NCI-H774 (cell line): Measurements from ENCODE around the gene PRR33.
"Not testable (repeated sequence)": the region's sequence is repeated elsewhere in the genome, so short reads cannot be mapped to it uniquely, and the experiment has no call there.

ENCODE experiments used
- DNase-seq: peaks from one replicate; lab custom pipeline; 2025; lab: John Stamatoyannopoulos, UW

The PRR33 gene

DNA sequence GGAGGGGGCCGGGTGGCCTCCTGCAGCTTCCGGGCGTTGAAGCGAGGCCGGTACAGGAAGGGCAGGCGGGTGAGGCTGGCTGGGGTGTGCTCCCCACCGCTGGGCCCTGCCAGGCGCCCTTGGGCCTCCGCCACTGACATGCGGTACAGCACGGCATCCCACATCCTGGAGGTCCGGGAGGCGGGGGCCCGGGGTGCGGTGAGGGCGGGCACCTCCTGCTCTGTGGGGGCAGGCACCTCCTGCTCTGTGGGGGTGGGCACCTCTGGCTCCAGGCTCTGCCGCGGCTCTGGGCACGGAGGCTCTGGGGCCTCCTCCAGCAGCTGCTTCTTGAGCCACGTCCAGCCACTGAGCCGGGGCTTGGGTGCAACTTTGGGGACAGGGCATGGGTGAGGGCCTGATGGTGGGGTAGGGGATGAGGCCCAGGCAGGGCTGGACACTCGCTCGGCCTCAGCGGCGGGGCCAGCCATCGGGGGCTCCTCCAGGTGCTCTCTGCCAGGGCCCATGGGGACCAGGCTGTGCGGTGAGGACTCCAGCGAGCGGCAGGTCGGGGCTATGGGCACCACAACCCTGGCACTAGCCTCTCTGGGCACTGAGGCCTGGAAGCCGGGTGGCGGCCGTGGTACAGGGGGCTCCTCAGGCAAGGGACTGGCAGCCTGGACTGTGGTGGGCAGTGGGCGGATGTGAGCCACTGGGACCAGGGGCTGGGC is 2.3 kb downstream of the PRR33 start:
- no peak for DNase-seq

DNA sequence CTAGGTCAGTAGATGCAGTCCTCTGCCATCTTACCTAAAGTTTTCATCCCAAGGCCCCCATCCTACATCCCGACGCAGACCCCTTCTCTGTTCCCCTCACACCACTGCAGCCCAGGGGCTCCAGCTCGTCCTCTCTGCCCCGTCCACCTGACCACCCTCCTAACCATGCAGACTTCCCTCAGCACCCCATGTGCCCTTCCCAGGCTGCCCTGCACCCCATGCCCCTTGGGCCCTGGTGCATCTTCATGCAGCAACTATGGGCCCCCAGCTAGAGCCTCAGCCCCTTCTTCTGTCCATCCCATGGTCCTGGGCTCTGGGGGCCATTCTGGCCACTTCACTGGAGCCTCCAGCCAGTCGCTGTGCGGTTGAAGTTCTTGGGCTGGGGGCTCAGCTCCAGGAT is 2.9 kb downstream of the PRR33 start:
- DNase-seq, result no peak

- no peak for DNase-seq
Observed at GRCh38 chr11:1888347-1888753, 3.3 kb downstream of the PRR33 start.

DNA sequence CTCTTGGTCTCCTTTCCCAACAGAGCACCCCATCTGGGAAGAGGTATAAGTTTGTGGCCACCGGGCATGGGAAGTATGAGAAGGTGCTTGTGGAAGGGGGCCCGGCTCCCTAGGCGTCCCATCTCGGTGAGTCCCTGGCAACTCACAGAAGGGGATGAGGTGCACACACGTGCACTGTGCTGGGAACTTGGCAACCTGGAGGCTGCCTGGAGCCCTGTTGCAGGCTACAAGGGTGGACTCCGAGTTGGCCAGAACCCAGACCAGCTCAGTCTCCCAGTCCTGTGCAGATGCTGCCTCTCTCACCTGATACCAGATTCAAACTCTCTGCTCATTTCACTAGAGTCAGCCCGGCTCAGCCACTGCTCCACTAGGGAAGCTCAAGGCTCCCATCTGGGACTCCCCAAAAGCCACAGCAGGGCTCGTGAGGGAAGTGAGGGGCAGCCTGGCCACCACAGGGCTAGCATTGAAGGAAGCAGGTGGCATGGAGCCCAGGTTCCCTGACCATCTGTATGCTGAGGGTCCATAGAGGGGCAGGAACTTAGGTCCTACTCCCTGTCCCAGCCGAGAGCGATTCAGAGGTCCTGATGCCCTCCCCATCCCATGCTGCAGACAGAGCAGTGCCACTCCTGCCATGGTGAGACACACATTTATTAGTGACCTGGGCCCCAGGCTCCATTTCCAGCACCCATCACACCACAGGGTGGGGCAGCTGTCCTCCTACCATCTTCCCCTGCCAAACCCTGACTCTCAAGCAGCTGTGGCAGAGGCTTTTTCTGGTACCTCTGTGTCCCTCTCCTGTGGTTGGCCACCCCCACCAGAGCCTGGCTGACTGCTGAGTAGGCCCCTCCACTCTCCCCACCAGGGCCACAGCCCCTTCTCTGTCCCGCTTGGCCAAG is 4.0 kb downstream of the PRR33 start:
- no peak for DNase-seq

- not testable (repeated sequence) for DNase-seq
Observed at GRCh38 chr11:1886551-1886950, 5.1 kb downstream of the PRR33 start.

- no peak for DNase-seq
Observed at GRCh38 chr11:1884303-1884700, 7.4 kb downstream of the PRR33 start.

DNA sequence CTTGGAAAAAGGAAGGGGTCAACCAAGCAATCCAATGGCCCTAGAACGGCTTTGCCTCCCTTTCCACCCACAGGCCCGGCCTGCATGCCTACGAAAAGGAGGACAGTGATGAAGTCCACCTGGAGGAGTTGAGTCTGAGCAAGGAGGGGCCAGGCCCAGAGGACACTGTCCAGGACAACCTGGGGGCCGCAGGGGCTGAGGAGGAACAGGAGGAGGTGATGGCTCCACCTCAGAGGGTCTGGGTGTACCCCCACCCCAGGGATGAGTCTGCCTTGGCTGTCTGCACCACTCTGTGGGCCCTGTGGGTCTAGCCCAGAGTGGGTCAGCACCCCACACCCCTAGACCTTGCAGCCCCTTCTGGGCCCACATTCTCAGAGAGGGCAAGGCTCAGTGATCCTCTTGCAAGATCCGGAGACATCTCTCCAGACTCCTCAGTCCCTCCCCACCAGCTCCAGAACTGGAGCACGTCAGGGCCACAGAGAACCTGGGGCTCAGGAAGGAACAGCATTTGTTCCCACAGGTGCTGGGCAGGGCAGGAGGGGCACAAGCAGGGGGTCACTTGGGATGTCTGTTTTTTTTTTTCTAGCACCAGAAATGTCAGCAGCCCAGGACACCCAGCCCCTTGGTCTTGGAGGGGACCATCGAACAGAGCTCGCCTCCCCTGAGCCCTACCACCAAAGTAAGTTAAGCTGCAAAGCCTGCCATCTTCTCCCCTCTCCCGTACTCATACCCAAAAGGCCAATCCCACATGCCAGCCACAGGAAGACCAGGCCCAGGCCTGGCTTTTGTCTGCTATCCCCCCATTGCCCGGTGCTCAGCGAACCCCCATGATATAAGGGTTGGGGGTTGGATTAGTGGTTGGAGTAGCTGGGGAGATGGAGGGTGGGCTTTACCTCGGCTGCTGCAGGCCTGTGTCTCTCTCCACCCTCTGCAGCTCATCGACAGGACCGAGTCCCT is 8.1 kb downstream of the PRR33 start:
- no peak for DNase-seq

DNA sequence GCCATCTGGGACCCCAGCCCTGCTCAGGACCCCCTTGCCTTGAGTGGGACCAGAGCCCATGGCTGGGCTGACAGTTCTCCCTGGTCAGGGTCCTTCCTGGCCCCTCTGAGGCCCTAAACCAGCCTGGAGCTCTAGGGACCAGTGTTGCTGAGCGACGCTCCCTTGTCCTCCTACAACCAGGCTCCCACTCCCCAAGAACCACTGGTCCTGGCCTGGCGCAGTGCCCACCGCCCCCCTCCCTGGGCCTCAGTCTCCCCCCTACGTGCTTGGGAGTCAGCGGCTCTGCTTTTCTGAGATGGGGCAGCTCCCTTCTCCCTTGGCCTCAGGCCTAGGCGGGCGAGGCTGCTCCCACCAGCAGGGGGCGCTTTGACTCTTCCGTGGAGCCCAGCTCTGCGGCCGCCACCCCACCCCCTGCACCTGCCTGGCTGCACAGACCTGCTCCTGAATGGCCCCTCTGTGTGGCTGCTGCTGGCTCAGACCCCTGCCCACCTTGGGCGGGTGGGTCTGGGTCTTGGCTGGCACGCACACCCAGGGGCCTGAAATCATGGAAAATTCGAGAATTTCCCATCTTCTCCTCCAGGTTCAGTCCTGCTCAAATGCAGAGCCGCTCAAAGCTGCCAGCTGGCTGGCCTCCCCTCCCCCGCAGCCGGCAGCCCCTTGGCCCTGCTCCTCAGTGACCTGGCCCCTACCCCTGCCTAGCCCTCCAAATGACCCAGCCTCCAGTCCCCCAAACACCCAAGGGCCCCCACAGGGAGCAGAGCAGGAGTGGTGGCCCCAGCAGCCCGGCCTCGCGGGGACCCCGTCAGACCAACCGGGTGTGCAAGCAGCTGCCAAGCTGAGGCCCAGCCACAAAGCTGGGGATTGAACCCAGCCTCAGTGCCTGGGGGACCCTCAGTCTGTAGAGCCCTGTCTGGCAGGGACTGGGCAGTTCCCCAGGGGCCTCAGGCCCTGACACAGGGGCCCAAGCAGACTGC is 9.1 kb downstream of the PRR33 start:
- peak; percentile 44 for DNase-seq

- DNase-seq, result no peak
Observed at GRCh38 chr11:1881442-1882264, 10.0 kb downstream of the PRR33 start.

DNA sequence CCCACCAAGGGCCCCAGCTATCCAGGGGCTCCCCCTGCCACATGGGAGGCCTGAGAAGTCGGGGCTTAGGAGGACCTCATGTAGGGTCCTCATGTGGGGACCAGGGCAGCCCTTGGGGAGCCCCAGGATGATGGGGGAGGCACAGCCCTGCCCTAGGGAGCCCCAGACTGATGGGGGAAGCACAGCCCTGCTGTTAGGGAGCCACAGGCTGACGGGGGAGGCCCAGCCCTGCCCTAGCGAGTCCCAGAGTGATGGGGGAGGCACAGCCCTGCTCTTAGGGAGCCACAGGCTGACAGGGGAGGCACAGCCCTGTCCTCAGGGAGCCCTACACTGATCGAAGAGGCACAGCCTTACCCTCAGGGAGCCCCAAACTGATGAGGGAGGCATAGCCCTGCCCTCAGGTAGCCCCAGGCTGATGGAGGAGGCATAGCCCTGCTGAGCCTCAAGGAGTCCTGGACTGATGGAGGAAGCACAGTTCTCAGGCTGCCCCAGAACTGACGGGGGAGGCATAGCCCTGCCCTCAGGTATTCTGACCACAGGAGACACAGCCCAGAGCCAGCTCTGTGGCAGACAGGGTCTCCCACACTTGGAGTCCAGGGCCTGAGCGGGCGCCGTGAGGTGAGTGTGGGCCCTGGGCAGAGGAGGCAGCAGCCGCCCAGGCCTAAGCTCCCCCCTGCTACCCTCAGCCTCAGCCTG is 10.8 kb downstream of the PRR33 start:
- DNase-seq, result no peak

DNA sequence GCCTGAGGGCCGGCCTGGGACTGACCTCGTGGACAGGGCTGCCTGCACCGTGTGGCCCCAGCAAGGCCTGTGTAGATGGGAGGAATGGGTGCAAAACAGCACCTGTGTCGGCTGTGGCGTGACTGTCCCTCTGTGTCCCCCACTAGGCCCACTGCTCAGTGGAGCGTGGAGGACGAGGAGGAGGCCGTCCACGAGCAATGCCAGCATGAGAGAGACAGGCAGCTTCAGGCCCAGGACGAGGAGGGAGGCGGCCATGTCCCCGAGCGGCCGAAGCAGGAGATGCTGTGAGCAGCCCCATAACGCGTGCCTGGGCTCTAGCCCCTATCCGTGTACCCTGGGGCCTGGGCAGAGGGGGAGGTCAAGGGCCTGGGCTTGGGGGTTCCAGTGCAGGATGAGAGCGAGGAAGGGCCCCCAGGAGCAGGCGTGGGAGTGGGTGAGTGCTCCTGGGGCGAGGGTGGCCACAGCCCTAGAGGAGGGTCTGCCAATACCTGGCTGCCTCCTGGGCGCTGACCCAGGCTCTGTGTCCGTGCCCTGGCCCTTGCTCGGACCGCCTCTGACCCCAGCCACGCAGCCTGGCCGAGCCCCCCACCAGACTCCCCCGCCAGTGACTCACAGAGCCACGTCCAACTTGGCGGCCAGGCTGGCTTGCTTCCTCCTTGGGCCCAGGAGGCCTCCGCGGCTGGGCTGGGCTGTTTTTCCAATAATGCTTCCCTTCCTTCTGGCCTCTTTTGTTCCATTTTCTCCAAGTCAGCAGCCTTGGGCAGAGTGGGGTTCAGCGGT is 11.6 kb downstream of the PRR33 start:
- no peak for DNase-seq

DNA sequence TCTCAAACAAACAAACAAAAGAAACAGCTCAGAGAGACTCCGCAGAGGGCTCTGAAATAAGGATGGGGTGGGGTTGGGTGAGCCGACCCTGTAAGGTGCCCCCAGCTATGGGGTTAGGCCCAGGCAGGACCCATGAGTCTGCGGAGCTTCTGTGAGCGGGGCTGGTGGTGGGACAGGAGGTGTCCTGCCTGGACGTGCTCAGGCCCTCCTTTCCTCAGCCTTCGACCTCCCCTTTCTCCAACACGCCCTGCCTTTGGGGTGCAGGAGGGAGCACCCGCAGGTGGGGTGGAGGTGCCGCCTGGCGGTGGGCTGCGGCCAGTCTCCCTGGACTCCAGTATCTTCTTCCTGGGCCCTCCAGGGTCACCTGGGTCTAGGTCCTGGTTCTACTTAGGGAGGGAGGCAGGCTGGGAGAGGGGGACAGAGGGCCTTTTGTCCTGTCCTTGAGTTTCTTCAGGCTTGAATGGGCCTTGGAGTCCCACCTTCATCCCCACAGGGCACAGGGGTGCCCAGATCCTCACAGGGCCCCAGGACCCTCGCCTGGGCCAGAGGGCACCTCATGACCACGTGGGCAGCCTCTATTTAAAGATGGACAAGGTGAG is 12.3 kb downstream of the PRR33 start:
- no peak for DNase-seq

DNA sequence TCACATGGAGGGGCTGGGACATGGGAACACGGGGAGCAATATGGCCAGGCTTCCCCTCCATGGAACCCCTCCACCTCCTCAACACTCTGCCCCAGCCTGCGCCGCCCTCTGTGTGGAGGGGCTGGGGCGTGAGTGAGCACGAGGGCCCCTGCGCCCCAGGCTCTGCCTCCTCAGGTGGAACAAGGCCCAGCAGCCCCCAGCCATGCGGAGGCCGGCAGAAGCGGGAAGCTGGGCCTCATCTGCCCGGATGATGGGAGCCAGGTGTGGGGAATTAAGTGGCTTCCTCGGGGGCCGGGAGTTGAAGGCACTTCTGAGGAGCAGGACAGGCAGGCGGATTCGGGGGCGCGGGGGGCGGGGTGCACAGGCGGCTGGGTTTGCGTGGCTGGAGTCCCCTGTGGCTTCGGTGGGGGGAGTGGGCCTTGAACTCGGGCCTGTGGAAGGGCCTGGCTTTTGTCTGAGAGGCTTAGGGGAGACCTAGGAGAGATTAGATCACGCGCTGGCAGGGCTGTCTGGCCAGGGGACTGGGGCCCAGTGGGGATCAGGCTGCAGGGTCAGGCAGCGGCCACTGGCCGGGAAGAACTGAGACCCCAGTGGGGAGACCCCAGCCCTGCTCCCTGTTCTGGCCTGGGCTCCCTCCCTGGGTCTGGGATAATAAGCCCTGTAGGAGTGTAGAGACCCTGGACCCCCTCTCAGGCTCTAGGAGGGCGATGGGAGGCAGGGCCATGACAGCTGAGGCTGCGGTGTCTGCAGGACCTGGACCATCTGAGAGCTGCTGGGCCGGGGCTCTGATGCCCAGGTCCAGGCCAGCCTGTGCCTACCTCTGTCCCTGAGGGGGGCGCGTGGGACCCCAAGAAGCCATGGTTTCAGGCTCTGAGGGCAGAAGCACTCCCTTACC is 13.3 kb downstream of the PRR33 start:
- DNase-seq, result no peak

DNA sequence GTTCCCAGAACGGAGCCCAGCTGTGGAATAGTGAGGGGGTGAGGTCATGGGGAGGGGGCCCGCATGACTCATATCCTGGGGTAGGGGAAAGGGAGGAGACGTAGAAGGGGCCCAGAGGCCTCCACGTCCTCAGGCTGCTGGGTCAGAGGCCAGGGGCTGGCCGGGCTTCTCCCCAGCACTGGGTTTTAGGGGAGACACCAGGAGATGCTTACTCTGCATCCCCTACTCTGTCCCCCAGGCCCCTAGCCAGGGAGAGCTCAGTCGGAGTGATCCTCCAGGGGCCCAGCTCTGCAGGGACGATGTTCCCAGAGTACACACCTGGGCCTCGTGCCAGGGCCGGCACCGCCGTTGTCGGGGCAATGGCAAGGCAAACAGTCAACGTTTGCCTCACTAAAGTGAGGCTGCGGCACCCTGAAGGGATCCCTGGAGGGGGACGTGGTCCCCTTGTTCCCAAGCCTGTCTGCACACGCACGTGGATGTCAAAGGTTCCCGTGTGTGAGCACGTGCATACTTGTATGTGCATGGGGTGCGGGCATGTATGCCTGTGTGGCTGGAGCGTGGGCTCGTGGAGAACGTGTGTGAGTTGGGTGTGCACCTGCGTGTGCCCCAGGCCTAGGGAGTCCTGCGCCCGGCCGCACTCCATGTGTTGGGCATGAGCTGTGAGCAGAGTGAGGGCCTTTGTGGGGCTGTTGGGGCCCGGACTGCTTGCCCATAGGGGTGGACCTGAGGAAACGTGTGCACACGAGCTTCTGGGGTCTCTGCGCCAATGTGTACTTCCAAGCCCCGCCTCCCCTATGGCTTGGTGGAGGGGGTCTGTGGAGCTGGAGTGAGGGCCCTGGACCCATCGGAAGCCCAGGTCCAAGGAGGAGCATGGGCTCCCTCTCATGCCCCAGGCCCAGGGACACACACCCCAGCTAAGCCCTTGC is 14.2 kb downstream of the PRR33 start:
- no peak for DNase-seq

GRCh38 chr11:1876361-1877063 is 15.2 kb downstream of the PRR33 start:
- DNase-seq, result no peak
